Measurements from ENCODE around the gene USP43.

The USP43 gene

DNA sequence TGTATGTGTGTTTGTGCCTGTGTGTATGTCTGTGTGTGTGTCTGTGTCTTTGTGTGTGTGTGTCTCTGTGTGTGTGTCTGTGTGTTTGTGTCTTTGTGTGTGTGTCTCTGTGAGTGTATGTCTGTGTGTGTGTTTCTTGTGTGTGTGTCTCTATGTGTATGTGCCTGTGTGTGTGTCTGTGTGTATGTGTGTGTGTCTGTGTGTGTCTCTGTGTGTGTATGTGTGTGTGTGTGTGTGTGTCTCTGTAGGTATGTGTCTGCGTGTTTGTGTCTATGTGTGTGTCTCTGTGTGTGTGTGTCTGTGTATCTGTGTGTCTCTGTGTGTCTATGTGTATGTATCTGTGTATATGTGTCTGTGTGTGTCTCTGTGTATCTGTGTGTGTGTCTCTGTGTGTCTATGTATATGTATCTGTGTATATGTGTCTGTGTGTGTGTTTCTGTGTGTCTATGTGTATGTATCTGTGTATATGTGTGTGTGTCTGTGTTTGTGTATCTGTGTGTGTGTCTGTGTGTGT, 70.2 kb downstream of the USP43 start:
- no peak for DNase-seq (ENCODE audit: low spot score)

DNA sequence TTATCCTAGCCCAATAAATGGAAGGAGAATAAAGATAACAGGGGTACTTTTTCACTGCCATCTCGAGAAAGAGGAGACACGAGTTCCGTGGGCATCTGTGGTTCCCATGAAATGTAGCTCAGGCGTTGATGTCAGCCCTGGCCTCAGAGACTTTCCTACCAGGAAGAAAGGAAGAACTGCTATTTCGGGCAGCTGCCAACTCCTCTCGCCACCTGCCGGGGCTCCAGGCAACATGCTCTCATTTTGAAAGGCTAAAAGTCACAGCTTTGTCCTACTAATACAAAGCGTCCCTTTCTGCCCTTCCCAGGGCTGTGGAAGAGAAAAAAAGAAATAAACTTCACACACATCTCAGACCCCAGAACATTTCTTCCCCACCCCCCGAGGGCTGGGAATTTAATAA, 80.3 kb downstream of the USP43 start:
- no peak for DNase-seq (ENCODE audit: low spot score)

DNA sequence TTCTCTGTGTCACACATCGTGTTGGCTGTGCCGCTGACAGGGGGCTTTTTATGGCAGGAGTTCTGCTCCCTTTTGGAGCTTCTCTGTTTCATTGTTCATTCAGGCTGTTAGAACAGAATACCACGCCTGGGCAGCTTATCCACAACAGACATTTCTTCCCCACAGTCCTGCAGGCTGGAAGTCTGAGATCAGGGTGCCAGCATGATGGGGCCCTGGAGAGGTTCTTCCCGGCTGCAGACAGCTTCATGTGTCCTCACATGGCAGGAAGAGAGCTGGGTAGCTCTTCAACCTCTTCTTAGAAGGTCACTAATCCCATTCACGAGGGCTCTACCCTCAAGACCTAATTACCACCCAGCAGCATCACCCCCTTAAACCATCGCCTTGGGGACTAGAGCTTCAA, 81.0 kb downstream of the USP43 start:
- no peak for DNase-seq (ENCODE audit: low spot score)

DNA sequence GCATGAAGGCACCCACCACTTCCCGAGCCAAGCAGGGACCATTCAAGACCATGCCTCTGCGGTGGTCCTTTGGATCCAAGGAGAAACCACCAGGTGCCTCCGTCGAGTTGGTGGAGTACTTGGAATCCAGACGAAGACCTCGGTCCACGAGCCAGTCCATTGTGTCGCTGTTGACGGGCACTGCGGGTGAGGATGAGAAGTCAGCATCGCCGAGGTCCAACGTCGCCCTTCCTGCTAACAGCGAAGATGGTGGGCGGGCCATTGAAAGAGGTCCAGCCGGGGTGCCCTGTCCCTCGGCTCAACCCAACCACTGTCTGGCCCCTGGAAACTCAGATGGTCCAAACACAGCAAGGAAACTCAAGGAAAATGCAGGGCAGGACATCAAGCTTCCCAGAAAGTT, 82.7 kb downstream of the USP43 start:
- no peak for DNase-seq (ENCODE audit: low spot score)

DNA sequence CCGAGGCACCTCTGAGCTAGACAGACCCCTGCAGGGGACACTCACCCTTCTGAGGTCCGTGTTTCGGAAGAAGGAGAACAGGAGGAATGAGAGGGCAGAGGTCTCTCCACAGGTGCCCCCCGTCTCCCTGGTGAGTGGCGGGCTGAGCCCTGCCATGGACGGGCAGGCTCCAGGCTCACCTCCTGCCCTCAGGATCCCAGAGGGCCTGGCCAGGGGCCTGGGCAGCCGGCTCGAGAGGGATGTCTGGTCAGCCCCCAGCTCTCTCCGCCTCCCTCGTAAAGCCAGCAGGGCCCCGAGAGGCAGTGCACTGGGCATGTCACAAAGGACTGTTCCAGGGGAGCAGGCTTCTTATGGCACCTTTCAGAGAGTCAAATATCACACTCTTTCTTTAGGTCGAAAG, 83.2 kb downstream of the USP43 start:
- no peak for DNase-seq (ENCODE audit: low spot score)

DNA sequence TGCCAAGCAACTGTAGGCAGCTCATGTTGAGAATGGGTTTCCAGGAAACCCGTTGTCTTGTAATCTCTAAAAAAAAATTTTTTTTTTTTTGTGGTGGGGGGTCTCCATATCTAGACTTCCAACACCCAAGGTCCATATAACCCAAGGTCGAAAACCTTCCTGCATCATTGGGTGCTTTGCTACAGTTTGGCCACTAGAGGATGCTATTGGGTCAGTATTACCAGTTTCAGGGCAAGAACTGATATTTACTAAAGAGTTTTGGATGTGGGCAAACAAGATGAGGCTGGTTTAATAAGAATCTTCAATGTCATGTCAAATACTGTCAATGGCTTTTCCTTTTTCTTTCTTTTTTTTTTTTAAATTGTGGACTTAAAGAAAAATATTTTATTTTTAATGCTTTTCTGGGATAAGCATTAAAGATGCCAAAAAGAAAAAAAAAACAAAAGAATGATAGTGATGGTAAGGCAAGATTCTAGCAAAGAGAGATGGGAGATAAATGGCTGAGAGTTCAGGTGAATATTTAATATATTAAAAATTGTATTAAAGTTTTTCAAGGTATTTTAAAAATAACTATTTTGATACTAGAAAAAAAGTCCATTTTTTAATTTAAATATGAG, 83.8 kb downstream of the USP43 start:
- peak; percentile 51 for DNase-seq (ENCODE audit: low spot score)

DNA sequence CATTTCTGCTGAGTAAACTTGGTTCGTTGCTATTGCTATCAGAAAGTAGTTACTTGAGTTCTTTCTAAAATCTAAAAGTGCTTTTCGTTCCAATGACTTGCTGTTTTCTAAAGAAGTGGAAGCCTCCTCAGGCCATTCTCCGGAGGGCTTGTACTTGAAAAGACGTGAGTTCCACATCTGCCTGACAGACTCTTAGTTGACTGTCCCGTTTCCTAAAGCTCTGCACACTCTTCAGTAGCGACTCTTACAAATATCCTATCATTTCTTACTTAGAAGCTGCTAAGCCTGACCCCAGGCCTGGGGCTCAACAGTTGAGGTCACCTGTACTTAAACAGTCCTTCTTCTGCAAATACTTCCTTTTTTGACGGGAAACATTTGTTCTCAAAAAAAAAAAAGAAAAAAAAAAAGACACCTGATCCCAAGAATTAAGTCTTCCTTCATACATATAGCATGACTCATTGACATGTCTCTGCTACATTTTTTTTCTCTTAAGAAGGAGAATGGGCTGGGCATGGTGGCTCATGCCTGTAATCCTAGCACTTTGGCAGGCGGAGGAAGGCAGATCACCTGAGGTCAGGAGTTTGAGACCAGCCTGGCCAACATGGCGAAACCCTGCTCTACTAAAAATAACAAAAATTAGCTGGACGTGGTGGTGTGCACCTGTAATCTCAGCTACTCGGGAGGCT, 84.6 kb downstream of the USP43 start:
- no peak for DNase-seq (ENCODE audit: low spot score)

DNA sequence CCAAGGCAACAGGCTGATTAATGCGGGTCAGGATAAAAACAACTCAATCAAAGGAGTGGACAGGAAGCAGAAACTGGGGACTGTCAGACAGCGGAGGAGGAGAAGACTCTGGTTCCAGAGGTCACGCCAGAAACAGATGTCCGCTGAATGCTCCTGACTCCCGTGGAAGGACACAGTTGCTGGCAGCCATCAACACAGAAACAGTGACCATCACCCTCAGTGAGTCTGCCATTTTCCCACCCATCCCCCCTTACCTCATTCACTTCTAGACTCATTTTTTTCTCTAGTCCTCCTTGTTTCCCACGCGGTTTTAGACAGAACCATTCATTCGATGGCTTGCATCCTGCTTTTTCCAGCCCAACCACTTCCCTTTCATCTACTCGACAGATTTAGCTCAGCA, 105.2 kb downstream of the USP43 start:
- DNase-seq (ENCODE audit: low spot score) = no peak

DNA sequence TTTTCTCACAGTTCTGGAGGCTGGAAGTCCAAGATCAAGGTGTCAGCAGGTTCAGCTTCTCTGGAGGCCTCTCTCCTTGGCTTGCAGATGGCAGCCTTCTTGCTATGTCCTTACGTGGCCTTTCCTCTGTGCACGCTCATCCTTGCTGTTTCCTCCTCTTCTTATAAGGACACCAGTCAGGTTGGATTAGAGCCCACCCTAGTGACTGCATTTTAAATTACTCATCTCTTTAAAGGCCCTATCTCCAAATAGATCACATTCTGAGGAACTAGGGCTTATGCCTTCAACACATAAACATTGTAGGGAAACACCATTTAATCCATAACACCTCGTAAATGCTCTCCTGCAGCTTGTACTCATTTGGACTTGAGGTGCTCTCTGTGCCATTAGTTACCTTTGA, 109.8 kb downstream of the USP43 start:
- DNase-seq (ENCODE audit: low spot score) = no peak

DNA sequence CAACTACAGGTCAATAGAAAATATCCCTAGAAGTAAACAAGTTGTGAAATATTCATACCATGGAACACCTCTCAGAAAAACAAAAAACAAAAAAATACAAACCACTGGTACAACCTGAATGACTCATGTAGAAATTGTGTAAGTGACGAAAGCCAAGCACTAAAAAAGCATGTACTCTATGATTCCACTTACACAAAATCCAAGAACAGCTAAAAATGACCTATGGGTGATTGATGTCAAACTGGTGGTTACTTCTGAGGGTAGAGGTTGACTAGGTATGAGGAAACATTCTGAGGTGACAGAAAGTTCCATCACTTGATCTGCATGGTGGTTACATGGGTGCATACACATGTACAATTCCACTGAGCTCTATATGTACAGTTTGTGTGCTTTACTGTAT, 114.9 kb downstream of the USP43 start:
- DNase-seq (ENCODE audit: low spot score) = no peak

DNA sequence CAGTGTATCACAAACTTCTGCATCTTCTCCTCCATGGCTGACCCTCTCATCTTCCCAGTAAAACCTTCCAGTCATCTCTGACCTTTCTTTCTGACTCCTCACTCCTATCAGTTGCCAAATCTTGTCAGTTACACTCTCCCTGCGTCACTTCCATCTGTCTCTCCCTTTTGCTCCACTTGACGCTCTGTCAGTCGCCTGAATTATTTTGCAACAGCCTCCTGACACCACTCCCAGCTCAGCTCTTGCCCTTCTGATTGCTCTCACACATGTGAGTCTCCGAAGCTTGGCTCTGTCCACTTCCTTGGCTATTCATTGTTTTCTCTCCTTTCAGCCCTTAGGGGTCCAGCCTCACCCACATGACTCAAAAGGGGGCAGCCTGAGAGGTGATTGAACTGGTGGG, 118.3 kb downstream of the USP43 start:
- no peak for DNase-seq (ENCODE audit: low spot score)

DNA sequence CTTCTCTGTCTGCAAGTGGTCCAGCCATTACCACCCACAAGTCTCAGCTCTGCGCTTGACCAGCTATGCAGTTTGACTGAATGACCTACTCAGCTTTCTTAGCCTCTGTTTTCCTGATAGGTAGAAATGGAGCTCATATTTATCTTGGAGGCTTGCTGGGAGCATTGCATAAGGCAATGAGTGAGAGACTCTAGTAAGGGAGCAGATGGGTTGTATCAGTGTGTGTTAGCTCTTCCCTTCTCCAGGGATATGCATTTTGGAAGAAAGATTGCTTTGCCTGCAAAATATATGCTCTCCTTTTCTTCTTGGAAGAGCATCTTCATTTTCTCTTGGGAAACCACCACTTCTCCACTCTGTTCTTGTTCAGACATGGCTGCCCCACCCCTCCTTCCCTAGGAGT, 120.0 kb downstream of the USP43 start:
- DNase-seq (ENCODE audit: low spot score) = no peak

DNA sequence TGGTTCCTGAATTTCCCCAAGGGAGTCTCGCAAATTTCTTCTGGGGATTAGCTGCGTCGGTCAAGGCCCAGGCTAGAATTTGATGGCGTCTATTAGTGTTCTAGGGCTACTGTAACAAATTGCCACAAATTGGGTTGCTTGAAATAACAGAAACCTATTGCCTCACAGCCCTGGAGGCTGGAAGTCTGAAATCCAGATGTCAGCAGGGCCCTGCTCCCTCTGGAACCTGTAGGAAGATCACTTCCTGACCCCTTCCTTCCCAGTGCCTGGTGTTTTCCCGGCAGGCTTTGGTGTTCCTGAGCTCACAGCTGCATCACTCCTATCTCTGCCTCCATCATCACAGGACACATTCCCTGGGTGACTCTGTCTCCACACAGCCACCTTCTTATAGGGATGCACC, 121.7 kb downstream of the USP43 start:
- DNase-seq (ENCODE audit: low spot score) = no peak

DNA sequence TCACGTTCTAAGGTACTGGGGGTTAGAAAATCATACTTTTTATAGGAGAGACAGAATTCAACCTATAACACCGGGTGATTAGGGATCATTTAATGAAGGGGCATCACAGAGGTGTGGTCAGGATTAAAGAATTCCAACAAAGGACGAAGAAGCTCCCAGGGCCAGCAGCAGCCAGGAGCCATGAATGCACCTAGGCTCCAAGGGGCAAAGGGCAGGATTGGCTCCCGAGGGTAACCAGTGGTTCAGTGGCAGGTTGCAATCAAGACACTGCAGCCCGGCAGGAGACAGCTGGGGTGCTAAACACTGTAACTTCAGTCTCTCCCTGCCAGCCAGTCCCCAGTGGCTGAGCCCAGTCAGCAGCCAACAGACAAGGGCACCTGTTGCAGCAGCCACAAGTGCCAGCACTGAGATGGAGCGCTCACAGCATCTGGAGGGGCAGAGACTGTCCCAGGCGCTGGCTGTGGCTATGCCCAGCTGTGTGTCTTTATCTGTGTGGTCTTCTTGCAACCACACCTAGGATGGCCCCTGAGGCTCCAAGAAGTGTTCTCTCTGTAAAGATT, 122.2 kb downstream of the USP43 start:
- DNase-seq (ENCODE audit: low spot score) = no peak

DNA sequence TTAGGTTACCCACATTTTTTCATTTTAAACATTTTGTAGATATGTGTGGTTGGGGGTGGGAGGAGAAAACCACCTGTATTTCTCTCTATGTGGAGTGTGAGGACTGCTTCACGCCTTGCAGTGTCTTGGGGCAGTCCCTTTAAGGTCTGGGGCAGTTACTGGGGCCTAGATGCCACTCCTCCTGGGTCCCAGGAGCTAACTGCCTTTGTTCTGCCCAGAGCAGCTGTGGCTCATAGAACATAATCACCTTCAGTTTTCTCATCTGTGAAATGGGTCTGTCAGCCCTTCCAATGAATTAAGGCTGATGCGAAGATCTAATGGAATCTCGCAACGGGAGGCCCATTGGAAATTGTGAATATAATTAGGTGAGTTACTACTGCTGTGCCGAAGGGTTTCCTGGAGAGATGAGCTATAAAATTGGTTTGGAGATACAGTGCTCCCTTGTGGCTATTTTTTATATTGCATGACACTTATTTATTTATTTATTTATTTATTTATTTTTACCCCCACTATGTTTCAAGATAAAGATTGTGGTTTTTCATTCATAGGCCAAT, 123.1 kb downstream of the USP43 start:
- peak; percentile 63 for DNase-seq (ENCODE audit: low spot score)

DNA sequence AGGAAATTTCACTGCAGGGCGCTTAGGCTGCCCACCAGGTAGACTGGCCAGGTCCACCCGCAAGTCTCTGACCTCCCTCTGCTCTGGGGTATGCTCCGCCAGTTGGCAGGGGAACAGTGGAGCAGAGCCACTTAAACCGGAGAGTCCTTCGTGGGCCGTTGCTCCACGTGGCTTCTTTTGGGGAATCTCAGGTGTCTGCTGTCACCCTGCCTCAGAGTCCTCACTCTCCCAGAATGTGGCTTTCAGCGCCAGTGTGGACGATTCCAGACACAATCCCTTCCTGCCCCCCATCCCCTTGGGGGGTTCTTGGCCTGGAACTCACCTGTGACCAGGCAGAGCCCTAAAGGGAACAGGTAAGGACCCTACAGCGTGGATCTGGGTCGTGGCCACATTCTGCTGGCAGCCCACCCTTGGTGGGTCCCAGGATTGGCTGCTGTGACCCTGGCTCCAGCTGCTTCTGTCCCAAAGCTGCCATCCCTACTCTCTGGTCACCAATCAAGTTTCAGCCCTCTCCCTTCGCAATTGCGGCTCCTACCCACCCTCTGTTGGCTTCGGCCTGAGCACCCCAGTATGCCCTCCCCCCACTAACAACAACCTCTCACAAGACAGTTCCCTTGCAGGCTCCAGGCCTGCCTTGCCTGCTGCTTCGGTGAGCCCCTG, 123.8 kb downstream of the USP43 start:
- no peak for DNase-seq (ENCODE audit: low spot score)

DNA sequence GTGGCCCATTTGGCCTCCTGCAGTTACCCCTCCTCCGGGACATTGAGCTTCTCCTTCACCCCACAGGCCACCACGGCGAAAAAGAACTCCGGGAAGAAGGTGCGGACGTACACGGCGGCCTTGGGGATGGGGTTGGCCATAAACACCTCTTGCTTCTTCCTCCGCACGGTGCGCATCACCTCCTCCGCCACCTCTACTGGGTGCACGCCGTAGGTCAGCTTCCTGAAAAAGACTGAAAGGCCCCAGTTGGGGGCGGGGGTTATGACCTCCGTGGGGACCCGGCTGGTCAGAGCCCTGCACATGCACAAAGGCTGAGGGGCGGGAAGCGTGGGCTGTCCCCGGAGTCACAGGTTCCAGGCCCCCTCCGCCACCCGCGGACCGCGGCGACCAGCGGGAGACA, 126.1 kb downstream of the USP43 start:
- DNase-seq (ENCODE audit: low spot score) = no peak

DNA sequence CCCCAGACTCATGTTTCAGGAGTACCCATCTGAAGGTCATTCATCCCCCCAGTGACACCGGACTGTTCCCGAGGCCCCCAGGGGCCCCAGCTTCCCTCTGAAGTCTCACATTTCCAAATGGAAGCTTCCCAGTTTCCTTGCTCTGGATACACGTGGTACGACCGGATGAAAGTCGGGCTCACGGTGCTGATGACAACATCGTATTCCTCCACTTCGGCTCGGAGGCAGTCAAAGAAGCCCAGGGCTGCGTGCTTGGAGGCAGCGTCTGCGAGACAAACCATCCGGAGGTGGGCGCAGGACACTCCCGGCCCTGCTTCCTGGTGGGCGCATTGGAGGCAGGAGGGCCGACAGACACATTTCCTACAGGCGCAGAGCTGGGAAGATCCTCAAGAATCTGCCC, 127.3 kb downstream of the USP43 start:
- DNase-seq (ENCODE audit: low spot score) = no peak

DNA sequence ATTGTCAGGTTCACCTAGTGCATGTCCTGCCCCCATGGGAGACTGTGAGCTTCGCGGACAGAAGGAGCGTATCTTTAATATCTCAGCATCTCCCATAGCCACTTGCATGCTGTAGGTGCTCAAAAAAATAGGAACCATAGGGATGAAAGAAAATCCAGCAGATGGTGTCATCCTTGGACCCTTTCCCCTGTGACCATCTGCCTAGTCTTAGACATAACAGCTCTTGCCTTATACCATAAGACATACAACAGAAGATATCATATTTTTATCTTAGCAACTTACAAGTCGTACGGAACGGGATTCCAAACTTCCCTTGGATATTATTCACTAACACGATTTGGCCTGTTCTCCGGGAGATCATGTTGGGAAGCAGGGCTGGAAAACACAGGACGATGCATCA, 131.6 kb downstream of the USP43 start:
- no peak for DNase-seq (ENCODE audit: low spot score)

All from SW480 (cell line).